HG02763 (cell line): ENCODE measurements around the gene DSP.

Source experiments
- ATAC-seq: cut with Tn5 transposase; IDR thresholded peaks from one replicate; pipeline ENCODE4 v1.9.1; 2021; ENCODE audit warnings: mild to moderate bottlenecking, moderate library complexity; ENCODE audit not compliant: unreplicated experiment

Gene DSP

GRCh38 chr6:7541175-7542064 is at the start of gene DSP:
Gene DSP (plus strand): TSS chr6:7541671. CDS start chr6:7541916, 245 bp downstream.
- no peak for ATAC-seq

GRCh38 chr6:7493866-7494265 is 47.6 kb upstream of the DSP start:
- no peak for ATAC-seq

- no peak for ATAC-seq
Observed at GRCh38 chr6:7494638-7495037, 46.8 kb upstream of the DSP start.

- no peak for ATAC-seq
Observed at GRCh38 chr6:7496266-7496875, 45.1 kb upstream of the DSP start.

GRCh38 chr6:7500752-7501282 is 40.7 kb upstream of the DSP start:
- no peak for ATAC-seq

GRCh38 chr6:7502743-7503142 is 38.7 kb upstream of the DSP start:
- no peak for ATAC-seq

- ATAC-seq = no peak
Observed at GRCh38 chr6:7504041-7504440, 37.4 kb upstream of the DSP start.

- ATAC-seq = no peak
Observed at GRCh38 chr6:7505189-7505699, 36.2 kb upstream of the DSP start.

- no peak for ATAC-seq
Observed at GRCh38 chr6:7507600-7507999, 33.9 kb upstream of the DSP start.

- no peak for ATAC-seq
Observed at GRCh38 chr6:7512320-7512719, 29.2 kb upstream of the DSP start.

- no peak for ATAC-seq
Observed at GRCh38 chr6:7513529-7513928, 27.9 kb upstream of the DSP start.

- no peak for ATAC-seq
Observed at GRCh38 chr6:7515363-7515762, 26.1 kb upstream of the DSP start.

- no peak for ATAC-seq
Observed at GRCh38 chr6:7518877-7519276, 22.6 kb upstream of the DSP start.

- no peak for ATAC-seq
Observed at GRCh38 chr6:7522873-7523272, 18.6 kb upstream of the DSP start.

- ATAC-seq = no peak
Observed at GRCh38 chr6:7523922-7524321, 17.5 kb upstream of the DSP start.

- no peak for ATAC-seq
Observed at GRCh38 chr6:7526755-7527154, 14.7 kb upstream of the DSP start.

GRCh38 chr6:7528565-7528964 is 12.9 kb upstream of the DSP start:
- no peak for ATAC-seq

GRCh38 chr6:7529141-7529540 is 12.3 kb upstream of the DSP start:
- ATAC-seq = no peak

- ATAC-seq = no peak
Observed at GRCh38 chr6:7532232-7532631, 9.2 kb upstream of the DSP start.

- no peak for ATAC-seq
Observed at GRCh38 chr6:7532821-7533220, 8.7 kb upstream of the DSP start.

- no peak for ATAC-seq
Observed at GRCh38 chr6:7534192-7534591, 7.3 kb upstream of the DSP start.

- no peak for ATAC-seq
Observed at GRCh38 chr6:7535498-7535897, 6.0 kb upstream of the DSP start.
